Panc1 (cell line): Measurements from ENCODE around the gene HEXD. TPM values are rescaled to one million over a fixed set of nuclear protein-coding genes. Genes with fewer than 3 reads are reported as not detected.

Experiments
- ATAC-seq: fragments of 200-7000 bp; cut with Tn5 transposase; 2 replicates; pipeline ENCODE4 v1.9.1; 2020; ENCODE audit warnings: mild to moderate bottlenecking, moderate library complexity
- BruUV-seq: library from RNA; stranded (reverse); fragments of 400-500 nt; replicated peaks from 2 replicates; lab custom pipeline; 2021; lab: Mats Ljungman, UMichigan
- CTCF ChIA-PET: fragments of 300-600 bp; sonication (Branson Sonifier 250); formaldehyde crosslinking; loops from one replicate; lab custom pipeline; 2022; ENCODE audit warnings: antibody characterized with exemption; lab: Charles Lee
- POLR2A ChIA-PET: fragments of 300-600 bp; sonication (Branson Sonifier 250); formaldehyde crosslinking; loops from one replicate; lab custom pipeline; 2022; ENCODE audit warnings: antibody characterized with exemption; lab: Charles Lee
- DNase-seq: peaks from one replicate; pipeline ENCODE4 v3.0.0-alpha.2; 2010; ENCODE audit warnings: low read depth, low spot score
- H3K27ac ChIP-seq: 2 replicates; pipeline ENCODE4 v1.5.1; 2011; ENCODE audit warnings: mild to moderate bottlenecking, low read length, inconsistent platforms
- H3K27me3 ChIP-seq: fragments of 200-500 bp; sonication (Bioruptor generic); 2 replicates; pipeline ENCODE4 v1.6.0; 2014; ENCODE audit warnings: low read length, inconsistent platforms; ENCODE audit not compliant: control insufficient read depth, insufficient read depth
- H3K36me3 ChIP-seq: fragments of 200-500 bp; sonication (Bioruptor generic); 2 replicates; pipeline ENCODE4 v1.5.1; 2014; ENCODE audit warnings: inconsistent platforms, mild to moderate bottlenecking, low read length, moderate library complexity; ENCODE audit not compliant: control insufficient read depth, insufficient read depth
- H3K4me1 ChIP-seq: 2 replicates; pipeline ENCODE4 v1.5.1; 2011; ENCODE audit warnings: inconsistent platforms, mild to moderate bottlenecking, low read length, moderate library complexity; ENCODE audit not compliant: control insufficient read depth, insufficient read depth
- H3K4me3 ChIP-seq, 2 experiments: 2 replicates each; pipeline ENCODE4 v1.5.1; 2011 to 2012; ENCODE audit warnings: low read depth in 2 of 2, low read length in 2 of 2, mild to moderate bottlenecking in 2 of 2, inconsistent platforms in 1 of 2, moderate library complexity in 1 of 2
- H3K9me3 ChIP-seq: fragments of 200-500 bp; sonication (Bioruptor generic); 2 replicates; pipeline ENCODE4 v1.5.1; 2014; ENCODE audit warnings: low read depth, mild to moderate bottlenecking, inconsistent platforms, low read length, moderate library complexity; ENCODE audit not compliant: control insufficient read depth, insufficient read depth
- POLR2AphosphoS5 ChIP-seq: IDR thresholded peaks from 2 replicates; pipeline ENCODE4 v1.6.1; 2012; ENCODE audit warnings: mild to moderate bottlenecking, low read depth, low read length, moderate library complexity
- SIN3A ChIP-seq: IDR thresholded peaks from 2 replicates; pipeline ENCODE4 v1.6.1; 2012; ENCODE audit warnings: low read depth, mild to moderate bottlenecking, low read length, moderate library complexity, borderline replicate concordance; ENCODE audit not compliant: insufficient read depth
- TCF7L2 ChIP-seq: IDR thresholded peaks from 2 replicates; pipeline ENCODE4 v1.6.1; 2011; ENCODE audit warnings: mild to moderate bottlenecking, low read depth, low read length, inconsistent platforms
- in situ Hi-C: cut with HindIII; loops from 2 replicates; pipeline ENCODE4 v1.10.0; 2016; ENCODE audit warnings: low sequenced_read_pairs, low pct_unique_long_range_greater_than_20kb
- intact Hi-C: fragments of 100-400 bp; cut with micrococcal nuclease; formaldehyde crosslinking; loops from one replicate; pipeline ENCODE4 v1.10.0; 2022; ENCODE audit not compliant: unreplicated experiment
- total RNA-seq: library from RNA; stranded (reverse); gene quantifications from one replicate; pipeline ENCODE4 v1.2.1, GENCODE V29; 2021; ENCODE audit not compliant: unreplicated experiment
- TF ChIP-seq, protein P1 (sequence below), 2 experiments: IDR thresholded peaks; 2 replicates each; pipeline ENCODE4 v1.6.1; 2011 to 2012; ENCODE audit warnings: low read depth in 2 of 2, control low read depth in 1 of 2, low read length in 1 of 2, mild to moderate bottlenecking in 1 of 2, moderate library complexity in 1 of 2; ENCODE audit not compliant: insufficient read depth in 1 of 2
- TF ChIP-seq, protein P2 (sequence below): fragments of 450-650 bp; IDR thresholded peaks from 2 replicates; pipeline ENCODE4 v1.5.1; 2017; ENCODE audit warnings: mild to moderate bottlenecking

The HEXD gene
- total RNA-seq, 1 experiment from 2014 or later = 25.6 TPM

DNA sequence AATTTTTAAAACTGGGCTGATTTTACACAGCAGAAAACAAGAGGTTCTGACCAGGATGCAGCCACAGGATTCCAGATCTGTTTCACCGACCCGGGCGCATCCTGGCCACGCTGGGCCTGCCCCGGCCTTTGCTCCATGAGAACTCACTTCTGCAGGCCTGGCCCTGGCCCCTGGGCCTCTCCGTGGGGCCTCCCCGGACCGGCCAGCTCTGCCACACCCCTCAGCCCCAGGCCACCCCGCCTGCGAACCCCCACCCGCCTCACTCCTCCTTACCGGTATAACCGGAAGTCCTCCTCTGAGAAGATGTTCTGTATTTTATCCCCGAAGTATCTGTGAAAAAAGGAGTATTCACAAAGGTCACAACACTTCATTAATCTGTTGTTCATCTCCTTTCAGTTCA, 13.1 kb upstream of the HEXD start:
- intact Hi-C loops = no loop called here
- in situ Hi-C loops = no loop called here
- ATAC-seq (no peak), DNase-seq (no peak)
- ChIA-PET POLR2A (no interaction called here), CTCF (no interaction called here)
- Histone ChIP-seq H3K27ac (no peak overlapping the region), H3K4me1 (no peaks in the 10 kb centered on the region), H3K9me3 (no peaks in the 10 kb centered on the region), H3K27me3 (no peaks in the 10 kb centered on the region), H3K36me3 (no peaks in the 10 kb centered on the region), H3K4me3 (no peak overlapping the region)
- no TSS peak for BruUV-seq
- TF ChIP-seq, protein P1, sequence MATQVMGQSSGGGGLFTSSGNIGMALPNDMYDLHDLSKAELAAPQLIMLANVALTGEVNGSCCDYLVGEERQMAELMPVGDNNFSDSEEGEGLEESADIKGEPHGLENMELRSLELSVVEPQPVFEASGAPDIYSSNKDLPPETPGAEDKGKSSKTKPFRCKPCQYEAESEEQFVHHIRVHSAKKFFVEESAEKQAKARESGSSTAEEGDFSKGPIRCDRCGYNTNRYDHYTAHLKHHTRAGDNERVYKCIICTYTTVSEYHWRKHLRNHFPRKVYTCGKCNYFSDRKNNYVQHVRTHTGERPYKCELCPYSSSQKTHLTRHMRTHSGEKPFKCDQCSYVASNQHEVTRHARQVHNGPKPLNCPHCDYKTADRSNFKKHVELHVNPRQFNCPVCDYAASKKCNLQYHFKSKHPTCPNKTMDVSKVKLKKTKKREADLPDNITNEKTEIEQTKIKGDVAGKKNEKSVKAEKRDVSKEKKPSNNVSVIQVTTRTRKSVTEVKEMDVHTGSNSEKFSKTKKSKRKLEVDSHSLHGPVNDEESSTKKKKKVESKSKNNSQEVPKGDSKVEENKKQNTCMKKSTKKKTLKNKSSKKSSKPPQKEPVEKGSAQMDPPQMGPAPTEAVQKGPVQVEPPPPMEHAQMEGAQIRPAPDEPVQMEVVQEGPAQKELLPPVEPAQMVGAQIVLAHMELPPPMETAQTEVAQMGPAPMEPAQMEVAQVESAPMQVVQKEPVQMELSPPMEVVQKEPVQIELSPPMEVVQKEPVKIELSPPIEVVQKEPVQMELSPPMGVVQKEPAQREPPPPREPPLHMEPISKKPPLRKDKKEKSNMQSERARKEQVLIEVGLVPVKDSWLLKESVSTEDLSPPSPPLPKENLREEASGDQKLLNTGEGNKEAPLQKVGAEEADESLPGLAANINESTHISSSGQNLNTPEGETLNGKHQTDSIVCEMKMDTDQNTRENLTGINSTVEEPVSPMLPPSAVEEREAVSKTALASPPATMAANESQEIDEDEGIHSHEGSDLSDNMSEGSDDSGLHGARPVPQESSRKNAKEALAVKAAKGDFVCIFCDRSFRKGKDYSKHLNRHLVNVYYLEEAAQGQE (IDR thresholded peaks at IDR 0.05; ENCODE audit: insufficient read depth in 1 of 2, low read depth in 2 of 2, low read length in 1 of 2) = no peak
- TF ChIP-seq, protein P2, sequence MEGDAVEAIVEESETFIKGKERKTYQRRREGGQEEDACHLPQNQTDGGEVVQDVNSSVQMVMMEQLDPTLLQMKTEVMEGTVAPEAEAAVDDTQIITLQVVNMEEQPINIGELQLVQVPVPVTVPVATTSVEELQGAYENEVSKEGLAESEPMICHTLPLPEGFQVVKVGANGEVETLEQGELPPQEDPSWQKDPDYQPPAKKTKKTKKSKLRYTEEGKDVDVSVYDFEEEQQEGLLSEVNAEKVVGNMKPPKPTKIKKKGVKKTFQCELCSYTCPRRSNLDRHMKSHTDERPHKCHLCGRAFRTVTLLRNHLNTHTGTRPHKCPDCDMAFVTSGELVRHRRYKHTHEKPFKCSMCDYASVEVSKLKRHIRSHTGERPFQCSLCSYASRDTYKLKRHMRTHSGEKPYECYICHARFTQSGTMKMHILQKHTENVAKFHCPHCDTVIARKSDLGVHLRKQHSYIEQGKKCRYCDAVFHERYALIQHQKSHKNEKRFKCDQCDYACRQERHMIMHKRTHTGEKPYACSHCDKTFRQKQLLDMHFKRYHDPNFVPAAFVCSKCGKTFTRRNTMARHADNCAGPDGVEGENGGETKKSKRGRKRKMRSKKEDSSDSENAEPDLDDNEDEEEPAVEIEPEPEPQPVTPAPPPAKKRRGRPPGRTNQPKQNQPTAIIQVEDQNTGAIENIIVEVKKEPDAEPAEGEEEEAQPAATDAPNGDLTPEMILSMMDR = no peak
- no peak for TF ChIP-seq TCF7L2
- TF ChIP-seq POLR2AphosphoS5 = no peak
- no peak for TF ChIP-seq SIN3A

DNA sequence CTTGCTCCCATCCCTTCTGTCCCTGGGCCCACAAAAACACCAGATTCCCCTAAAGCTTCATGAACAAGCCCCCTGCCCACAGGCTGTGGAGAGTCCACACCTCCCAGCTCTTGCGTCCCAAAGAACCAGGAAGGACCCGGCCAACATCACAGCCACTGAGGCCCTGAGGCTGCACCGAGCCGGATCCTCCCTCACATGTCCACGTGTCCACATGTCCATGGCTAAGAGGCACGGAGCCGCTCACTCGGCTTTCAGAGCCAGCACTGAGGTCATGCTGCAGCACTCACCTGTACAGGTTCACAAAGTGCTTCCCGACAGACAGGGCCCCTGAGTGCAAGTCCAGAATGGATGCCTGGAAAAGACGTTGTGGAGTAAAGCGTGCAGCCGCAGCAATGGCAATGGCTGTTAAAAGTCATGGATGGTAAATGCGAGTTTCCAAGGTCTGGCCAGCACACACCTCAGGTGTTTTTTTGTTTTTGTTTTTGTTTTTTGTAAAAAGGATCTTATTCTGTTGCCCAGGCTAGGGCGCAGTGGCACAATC, 11.9 kb upstream of the HEXD start:
- H3K27me3 ChIP-seq = no peaks in the 10 kb centered on the region
- in situ Hi-C loops = no loop called here
- no peaks in the 10 kb centered on the region for H3K9me3 ChIP-seq
- no peak for ATAC-seq
- CTCF ChIA-PET = no interaction called here
- no peaks in the 10 kb centered on the region for H3K4me1 ChIP-seq
- no TSS peak for BruUV-seq
- no peak for DNase-seq
- TF ChIP-seq, protein P2 = no peak
- no peak for TF ChIP-seq SIN3A
- no peak for TF ChIP-seq TCF7L2
- TF ChIP-seq, protein P1 (IDR thresholded peaks at IDR 0.05; ENCODE audit: insufficient read depth in 1 of 2, low read depth in 2 of 2, low read length in 1 of 2) = no peak
- TF ChIP-seq POLR2AphosphoS5 = no peak
- POLR2A ChIA-PET = no interaction called here
- intact Hi-C loops = no loop called here
- H3K27ac ChIP-seq = no peak overlapping the region
- H3K36me3 ChIP-seq = no peaks in the 10 kb centered on the region
- no peak overlapping the region for H3K4me3 ChIP-seq
